NT2/D1 (cell line): Measurements from ENCODE around the gene TAL2.
"Not testable (repeated sequence)": the region's sequence is repeated elsewhere in the genome, so short reads cannot be mapped to it uniquely, and the experiment has no call there.

Experiments
- DNase-seq: peaks from one replicate; pipeline ENCODE4 v3.0.0-alpha.2; 2011; ENCODE audit warnings: low read depth, low spot score
- H3K27me3 ChIP-seq: 2 replicates; pipeline ENCODE4 v1.6.0; 2011; ENCODE audit warnings: mild to moderate bottlenecking; ENCODE audit not compliant: insufficient read length, insufficient read depth
- H3K36me3 ChIP-seq: 2 replicates; pipeline ENCODE4 v1.6.1; 2011; ENCODE audit warnings: mild to moderate bottlenecking, low read length, mixed read lengths; ENCODE audit not compliant: insufficient read depth, insufficient read length
- H3K4me1 ChIP-seq: 2 replicates; pipeline ENCODE4 v1.5.1; 2011; ENCODE audit not compliant: insufficient read depth, insufficient read length
- H3K4me3 ChIP-seq: 2 replicates; pipeline ENCODE4 v1.5.1; 2011; ENCODE audit warnings: low read depth; ENCODE audit not compliant: insufficient read length
- H3K9ac ChIP-seq: 2 replicates; pipeline ENCODE4 v1.6.0; 2011; ENCODE audit warnings: low read depth; ENCODE audit not compliant: insufficient read length
- H3K9me3 ChIP-seq: 2 replicates; pipeline ENCODE4 v1.5.1; 2011; ENCODE audit warnings: mild to moderate bottlenecking, low read length; ENCODE audit not compliant: insufficient read depth
- SUZ12 ChIP-seq: IDR thresholded peaks from 2 replicates; pipeline ENCODE4 v1.6.1; 2011; ENCODE audit not compliant: insufficient read length, insufficient read depth; ENCODE audit errors: extremely low read depth
- YY1 ChIP-seq: IDR thresholded peaks from 2 replicates; pipeline ENCODE4 v1.6.1; 2011; ENCODE audit not compliant: insufficient read length, insufficient read depth
- ZNF274 ChIP-seq: IDR thresholded peaks from 2 replicates; pipeline ENCODE4 v1.6.1; 2011; ENCODE audit warnings: mild to moderate bottlenecking, low read depth, low read length

Gene TAL2

DNA sequence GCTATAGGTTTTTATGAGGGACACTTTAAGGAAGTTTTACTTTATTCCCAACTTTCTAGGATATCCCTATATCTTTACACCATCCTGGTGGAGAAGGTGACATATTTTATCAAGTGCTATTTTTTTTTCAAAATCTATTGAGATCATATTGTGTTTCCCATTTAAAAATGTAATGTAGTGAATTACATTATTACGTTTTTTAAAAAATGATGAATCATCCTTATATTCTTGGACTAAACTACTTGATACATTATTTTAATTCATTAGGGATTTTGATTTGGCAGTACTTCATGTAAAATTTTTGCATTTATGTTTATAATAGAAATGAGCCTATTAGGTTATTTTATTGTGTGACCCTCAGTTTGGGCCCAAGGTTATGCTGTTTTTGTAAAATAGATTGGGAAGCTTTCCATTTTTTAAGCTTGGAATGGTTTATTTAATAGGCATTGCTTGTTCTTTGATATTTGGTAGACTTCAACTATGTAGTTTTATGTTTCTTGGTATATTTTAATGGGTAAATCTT lies 36.2 kb downstream of the TAL2 start:
- no peaks in the 10 kb centered on the region for H3K36me3 ChIP-seq
- H3K27me3 ChIP-seq, result peaks cover 21% of the 10 kb centered on the region
- TF ChIP-seq ZNF274 (no peak), SUZ12 (no peak), YY1 (no peak)
- H3K9me3 ChIP-seq, result peaks cover 5% of the 10 kb centered on the region; the same call in 1 of the 2 replicates
- H3K4me3 ChIP-seq, result no peak overlapping the region
- peaks cover 3% of the 10 kb centered on the region for H3K4me1 ChIP-seq
- no peak overlapping the region for H3K9ac ChIP-seq
- DNase-seq, result no peak

GRCh38 chr9:105700668-105701067 lies 38.4 kb downstream of the TAL2 start:
- H3K4me3 ChIP-seq, result no peak overlapping the region

GRCh38 chr9:105701145-105701544 lies 38.9 kb downstream of the TAL2 start:
- Histone ChIP-seq H3K9me3 (peaks cover 5% of the 10 kb centered on the region; the same call in 1 of the 2 replicates), H3K4me3 (no peak overlapping the region), H3K4me1 (no peaks in the 10 kb centered on the region), H3K36me3 (no peaks in the 10 kb centered on the region), H3K27me3 (no peaks in the 10 kb centered on the region), H3K9ac (no peak overlapping the region)
- no peak for TF ChIP-seq ZNF274
- no peak for TF ChIP-seq YY1
- no peak for TF ChIP-seq SUZ12
- DNase-seq, result no peak

More at GRCh38 chr9:105700668-105701067, 38.4 kb downstream of the TAL2 start:
- H3K9ac ChIP-seq, result no peak overlapping the region
- H3K9me3 ChIP-seq, result peaks cover 5% of the 10 kb centered on the region; the same call in 1 of the 2 replicates
- H3K27me3 ChIP-seq, result peaks cover 4% of the 10 kb centered on the region
- H3K36me3 ChIP-seq, result no peaks in the 10 kb centered on the region
- H3K4me1 ChIP-seq, result no peaks in the 10 kb centered on the region
- TF ChIP-seq SUZ12, result no peak
- DNase-seq, result no peak

DNA sequence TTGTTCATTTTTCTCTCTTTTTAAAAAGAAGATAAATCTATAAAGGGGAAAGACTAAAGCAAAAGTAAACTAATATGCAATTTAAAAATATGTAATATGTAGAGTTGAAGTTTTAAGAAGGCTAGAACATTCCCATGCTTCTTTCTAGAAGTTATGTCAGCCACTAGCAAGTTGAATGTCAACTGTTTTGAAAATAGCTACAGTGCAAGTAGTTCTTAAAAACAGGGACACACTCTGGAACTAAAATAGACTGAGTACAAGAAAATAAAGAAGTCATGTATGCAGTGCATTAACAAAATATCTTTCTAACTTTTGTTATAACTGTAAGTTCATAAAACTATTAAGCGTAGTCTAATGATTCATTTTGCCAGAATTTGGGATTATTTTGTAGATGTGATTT lies 40.0 kb downstream of the TAL2 start:
- Histone ChIP-seq H3K36me3 (no peaks in the 10 kb centered on the region), H3K4me1 (no peaks in the 10 kb centered on the region), H3K9me3 (peaks cover 5% of the 10 kb centered on the region; the same call in 1 of the 2 replicates), H3K27me3 (no peaks in the 10 kb centered on the region), H3K9ac (no peak overlapping the region), H3K4me3 (no peak overlapping the region)
- no peak for DNase-seq
- no peak for TF ChIP-seq SUZ12
- no peak for TF ChIP-seq YY1
- TF ChIP-seq ZNF274, result no peak

DNA sequence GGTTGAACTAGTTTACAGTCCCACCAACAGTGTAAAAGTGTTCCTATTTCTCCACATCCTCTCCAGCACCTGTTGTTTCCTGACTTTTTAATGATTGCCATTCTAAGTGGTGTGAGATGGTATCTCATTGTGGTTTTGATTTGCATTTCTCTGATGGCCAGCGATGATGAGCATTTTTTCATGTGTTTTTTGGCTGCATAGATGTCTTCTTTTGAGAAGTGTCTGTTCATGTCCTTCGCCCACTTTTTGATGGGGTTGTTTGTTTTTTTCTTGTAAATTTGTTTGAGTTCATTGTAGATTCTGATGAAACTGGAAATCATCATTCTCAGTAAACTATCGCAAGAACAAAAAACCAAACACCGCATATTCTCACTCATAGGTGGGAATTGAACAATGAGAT lies 41.4 kb downstream of the TAL2 start:
- H3K27me3 ChIP-seq, H3K4me1 ChIP-seq, H3K4me3 ChIP-seq, H3K36me3 ChIP-seq, DNase-seq, H3K9me3 ChIP-seq, H3K9ac ChIP-seq: not testable (repeated sequence)

DNA sequence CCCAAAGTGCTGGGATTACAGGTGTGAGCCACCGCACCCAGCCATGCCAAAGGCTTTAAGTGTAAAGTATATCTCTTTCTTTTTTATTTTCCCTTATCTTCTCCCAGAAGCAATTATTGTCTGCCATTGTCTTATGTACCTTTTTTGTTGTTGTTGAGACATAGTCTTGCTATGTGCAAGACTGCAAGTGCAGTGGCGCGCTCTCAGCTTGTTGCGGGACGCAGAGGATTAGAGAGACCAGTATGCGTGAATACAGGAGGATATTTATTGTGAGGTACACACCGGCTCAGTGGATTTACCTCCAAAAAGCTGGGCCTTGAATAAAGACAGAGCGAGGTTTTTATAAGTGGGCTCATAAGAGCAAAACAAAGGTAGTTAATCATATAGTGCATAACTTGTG lies 43.9 kb downstream of the TAL2 start:
- no peak for TF ChIP-seq ZNF274
- TF ChIP-seq YY1, result no peak
- TF ChIP-seq SUZ12, result no peak
- Histone ChIP-seq H3K4me1 (no peaks in the 10 kb centered on the region), H3K4me3 (no peak overlapping the region), H3K9ac (no peak overlapping the region), H3K9me3 (peaks cover 5% of the 10 kb centered on the region; the same call in 1 of the 2 replicates), H3K27me3 (no peaks in the 10 kb centered on the region), H3K36me3 (peaks cover 4% of the 10 kb centered on the region)
- DNase-seq, result no peak

DNA sequence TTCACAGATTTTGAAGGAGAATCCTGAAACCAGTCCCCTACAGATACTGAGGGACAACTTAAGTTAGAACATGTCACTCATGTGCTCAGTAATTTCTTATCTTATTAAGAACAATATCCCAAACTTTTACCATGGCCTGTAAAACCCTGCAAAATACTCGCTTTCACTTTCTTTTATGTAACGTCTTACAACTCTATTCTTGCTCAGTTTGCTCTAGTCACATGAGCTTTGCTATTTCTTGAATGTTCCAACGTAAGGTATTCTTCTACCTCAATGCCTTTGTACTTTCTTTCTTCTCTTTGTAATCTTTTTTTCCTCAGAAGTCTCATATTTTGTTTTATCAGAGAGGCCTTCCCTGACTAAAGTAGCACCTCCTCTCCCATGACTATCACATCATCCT lies 46.1 kb downstream of the TAL2 start:
- Histone ChIP-seq H3K4me3 (no peak overlapping the region), H3K9me3 (peaks cover 4% of the 10 kb centered on the region; the same call in 1 of the 2 replicates), H3K9ac (no peak overlapping the region), H3K4me1 (no peaks in the 10 kb centered on the region), H3K36me3 (peaks cover 4% of the 10 kb centered on the region), H3K27me3 (no peaks in the 10 kb centered on the region)
- TF ChIP-seq SUZ12 (no peak), ZNF274 (no peak), YY1 (no peak)
- no peak for DNase-seq

DNA sequence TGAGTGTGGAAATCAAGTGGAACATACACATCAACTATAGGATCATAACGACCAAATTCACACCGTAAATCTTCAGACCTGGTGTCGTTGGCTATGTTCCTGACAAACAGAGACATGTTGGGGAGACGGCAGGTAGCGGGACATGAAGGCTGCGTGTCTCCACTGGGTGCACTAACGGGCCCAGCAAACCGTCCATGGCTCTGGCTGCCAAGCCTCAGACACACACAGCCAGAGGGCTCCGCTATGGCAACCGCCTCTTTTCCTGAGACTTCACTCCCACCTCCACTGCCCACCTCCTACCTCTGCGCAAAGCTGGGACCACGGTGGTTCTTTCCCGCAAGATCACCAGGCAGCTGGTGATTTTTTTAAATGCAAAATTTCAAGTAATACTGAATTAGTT lies 48.4 kb downstream of the TAL2 start:
- TF ChIP-seq YY1, result no peak
- no peak for TF ChIP-seq ZNF274
- no peak for TF ChIP-seq SUZ12
- H3K36me3 ChIP-seq, result peaks cover 8% of the 10 kb centered on the region
- peaks cover 16% of the 10 kb centered on the region for H3K9me3 ChIP-seq
- H3K27me3 ChIP-seq, result no peaks in the 10 kb centered on the region
- H3K4me3 ChIP-seq, result no peak overlapping the region
- H3K4me1 ChIP-seq, result no peaks in the 10 kb centered on the region
- no peak for DNase-seq
- no peak overlapping the region for H3K9ac ChIP-seq
